T47D (cell line): ENCODE measurements around the gene UBE2QL1.

ENCODE experiments used
- DNase-seq, 2 experiments: peaks; one replicate each; pipeline versions ENCODE4 v3.0.0 to v3.0.0-alpha.2; 2011 to 2012; ENCODE audit warnings: low read depth in 1 of 2, low spot score in 1 of 2
- JUND ChIP-seq: IDR thresholded peaks from 2 replicates; pipeline ENCODE4 v1.6.1; 2012; ENCODE audit warnings: low read depth
- in situ Hi-C: cut with HindIII; loops from 2 replicates; pipeline ENCODE4 v1.10.0; 2016; ENCODE audit warnings: low sequenced_read_pairs, low pct_unique_long_range_greater_than_20kb

The UBE2QL1 gene

GRCh38 chr5:6492934-6493333 is 44.3 kb downstream of the UBE2QL1 start:
- no peak for DNase-seq
- no peak for TF ChIP-seq JUND
- in situ Hi-C loops: no loop called here

GRCh38 chr5:6493681-6494454 is 45.2 kb downstream of the UBE2QL1 start:
- TF ChIP-seq JUND: no peak
- in situ Hi-C loops: no loop called here
- DNase-seq: no peak

GRCh38 chr5:6494939-6495338 is 46.3 kb downstream of the UBE2QL1 start:
- in situ Hi-C loops: no loop called here
- DNase-seq: no peak
- no peak for TF ChIP-seq JUND

- in situ Hi-C loops: no loop called here
- no peak for TF ChIP-seq JUND
- DNase-seq: no peak
Measured at GRCh38 chr5:6495433-6496206, 47.0 kb downstream of the UBE2QL1 start.

- no peak for DNase-seq
- in situ Hi-C loops: no loop called here
- TF ChIP-seq JUND: no peak
Measured at GRCh38 chr5:6496207-6496584, 47.5 kb downstream of the UBE2QL1 start.

DNA sequence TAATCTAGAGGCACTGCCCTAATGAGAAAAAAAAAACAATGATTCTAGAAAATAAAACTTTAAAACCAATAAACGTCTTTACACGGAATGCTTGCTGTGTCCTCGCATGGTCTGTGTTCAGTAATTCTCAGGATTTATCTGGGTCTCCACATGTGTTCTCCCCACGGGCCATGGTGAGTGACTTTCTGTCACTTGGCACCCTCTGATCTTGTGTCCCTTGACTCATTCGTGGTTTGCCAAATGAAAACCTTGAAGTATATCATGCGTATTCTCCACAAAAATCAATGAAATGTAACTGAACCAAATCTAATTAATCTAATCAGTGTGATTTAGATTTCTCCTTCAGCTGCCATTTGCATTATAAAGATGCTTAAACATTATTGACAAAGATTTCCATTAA is 48.0 kb downstream of the UBE2QL1 start:
- no peak for DNase-seq
- no peak for TF ChIP-seq JUND
- in situ Hi-C loops: no loop called here

DNA sequence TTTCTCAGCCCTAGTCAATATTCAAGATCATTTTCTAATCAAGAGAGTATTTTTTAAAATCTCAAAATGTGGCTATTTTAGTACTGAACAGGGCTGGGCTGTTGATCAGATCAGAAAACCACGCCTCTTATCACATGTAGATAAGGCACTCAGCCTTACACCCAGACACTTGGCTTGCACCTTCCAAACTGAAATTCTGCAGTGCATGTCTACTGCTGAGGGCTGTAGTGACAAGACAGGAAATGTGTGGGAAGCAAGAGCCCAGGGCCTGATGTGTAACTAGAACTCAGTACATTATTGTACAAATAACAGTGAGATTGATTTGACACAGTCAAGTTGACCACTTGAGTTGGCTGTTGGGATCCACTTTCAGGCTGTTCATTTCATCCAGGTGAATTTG is 48.6 kb downstream of the UBE2QL1 start:
- in situ Hi-C loops: no loop called here
- DNase-seq: no peak
- TF ChIP-seq JUND: no peak

DNA sequence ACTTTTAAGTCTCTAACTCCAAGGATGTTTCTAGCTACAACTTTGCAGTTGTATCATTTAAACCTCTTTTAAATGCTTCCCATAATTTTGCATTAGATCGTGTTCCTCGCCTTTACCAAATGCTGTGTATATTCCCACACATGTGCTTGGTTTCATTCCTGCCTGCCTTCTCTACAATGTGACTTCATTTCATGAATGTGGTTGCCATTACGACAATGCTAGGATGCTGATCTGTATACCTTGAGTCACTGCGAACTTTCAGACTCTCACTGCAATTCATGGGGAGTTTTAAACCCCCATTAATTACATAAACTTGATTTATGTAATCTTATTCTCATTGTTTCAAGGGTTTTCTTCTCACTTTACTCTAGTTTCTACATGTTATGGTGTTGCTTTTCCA is 50.3 kb downstream of the UBE2QL1 start:
- DNase-seq: no peak
- in situ Hi-C loops: no loop called here
- no peak for TF ChIP-seq JUND

DNA sequence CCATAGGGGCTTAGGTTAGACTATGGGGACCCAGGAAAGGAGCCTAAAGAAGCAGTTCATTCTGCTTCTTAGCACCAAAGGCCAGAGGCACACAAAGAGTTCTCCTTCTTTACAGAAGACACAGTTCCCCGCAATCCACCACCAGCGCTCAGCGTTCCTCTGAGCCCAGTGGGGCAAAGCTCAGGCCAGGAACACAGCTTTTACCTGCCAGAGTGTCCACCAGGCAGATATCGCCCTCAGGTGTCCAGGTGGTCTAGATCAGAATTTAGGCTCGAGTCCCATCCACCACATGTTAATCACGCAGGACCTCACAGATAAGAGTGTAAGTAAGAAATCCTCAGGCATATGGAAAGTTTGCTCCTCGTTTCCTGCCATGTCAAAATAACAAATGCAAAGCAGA is 53.0 kb downstream of the UBE2QL1 start:
- in situ Hi-C loops: no loop called here
- DNase-seq: no peak
- TF ChIP-seq JUND: no peak

DNA sequence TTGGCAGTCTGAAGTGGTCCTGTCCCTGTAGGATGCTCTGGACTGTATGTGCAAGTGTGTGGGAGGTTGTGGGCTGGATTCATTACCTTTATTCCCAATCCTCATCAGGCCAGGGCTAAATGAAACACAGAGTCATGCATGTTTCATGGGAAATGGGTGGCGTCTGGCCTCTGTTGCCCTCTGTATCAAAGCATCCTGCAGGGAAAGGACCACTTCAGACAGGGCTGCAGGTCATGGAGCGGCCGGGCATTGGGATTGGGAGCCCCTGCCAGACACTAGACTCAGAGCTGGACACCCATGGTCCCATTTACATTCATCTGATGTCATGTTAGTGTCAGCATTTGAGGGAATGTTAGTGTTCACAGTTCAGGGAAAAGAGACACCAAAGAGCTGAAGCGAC is 53.8 kb downstream of the UBE2QL1 start:
- no peak for DNase-seq
- no peak for TF ChIP-seq JUND
- in situ Hi-C loops: no loop called here

DNA sequence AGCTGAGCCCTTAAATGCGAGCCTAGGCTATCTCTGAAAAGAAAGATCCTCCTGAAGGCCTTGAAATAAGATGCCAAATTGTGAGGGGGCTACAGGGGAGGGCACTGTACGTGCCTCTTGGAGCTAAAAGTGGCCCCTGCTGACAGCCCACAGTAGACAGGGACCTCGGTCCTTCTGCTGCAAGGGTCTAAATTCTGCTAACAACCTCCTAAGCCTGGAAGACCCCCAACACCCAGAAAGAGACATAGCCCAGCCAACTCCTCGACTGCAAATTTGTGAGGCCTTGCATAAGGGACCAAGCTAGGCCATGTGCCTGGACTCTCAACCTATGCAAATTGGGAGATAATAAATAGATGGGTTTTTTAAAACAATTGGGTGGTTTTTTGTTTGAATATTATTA is 54.7 kb downstream of the UBE2QL1 start:
- in situ Hi-C loops: no loop called here
- DNase-seq: no peak
- no peak for TF ChIP-seq JUND

DNA sequence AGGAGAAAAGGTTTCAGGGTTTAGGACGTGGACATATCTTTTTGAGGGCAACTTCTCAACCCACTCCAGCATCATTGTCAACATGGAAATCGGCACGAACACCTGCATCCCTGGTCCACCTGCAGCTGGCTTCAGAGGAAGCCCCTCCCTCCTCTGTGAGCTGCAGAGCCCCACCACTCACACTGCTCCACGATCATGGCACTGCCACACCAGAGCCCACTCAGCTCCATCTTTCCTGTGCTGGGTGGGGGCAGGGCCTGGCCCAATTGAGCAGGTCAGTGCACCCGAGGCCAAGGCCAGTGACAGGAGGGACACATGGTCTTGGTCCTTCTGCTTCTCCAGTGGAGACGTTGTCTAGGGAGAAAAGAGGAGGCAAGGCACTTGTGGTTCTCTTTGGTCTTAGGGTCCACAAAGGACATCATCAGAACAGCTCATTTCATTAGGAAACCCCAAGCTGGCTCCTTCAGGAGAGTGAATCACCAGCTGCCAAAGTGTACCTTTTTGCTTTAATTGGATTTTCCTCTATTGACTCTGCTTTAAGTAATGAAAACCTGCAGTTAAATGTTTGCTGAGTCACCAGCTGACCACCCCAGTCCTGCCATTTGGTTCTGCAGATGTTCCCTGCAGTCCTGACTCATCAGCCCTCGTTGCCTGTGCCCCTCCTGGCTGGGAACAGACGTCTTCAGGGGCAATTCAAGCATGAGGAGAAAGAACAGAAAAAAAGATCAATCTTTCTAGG is 56.2 kb downstream of the UBE2QL1 start:
- DNase-seq: no peak
- no peak for TF ChIP-seq JUND
- in situ Hi-C loops: no loop called here

GRCh38 chr5:6505416-6505755 is 56.7 kb downstream of the UBE2QL1 start:
- in situ Hi-C loops: no loop called here
- TF ChIP-seq JUND: no peak
- DNase-seq: no peak
